Stimulated activated CD8-positive, alpha-beta memory T cell treated with anti-CD3 and anti-CD28 coated beads, Interleukin-15, amount 100 ng/mL, for 48 hours (primary cell): ENCODE data around the gene CD300H.
A peak's percentile ranks its signal among the peaks of the same experiment; 100 is the strongest.
"Not testable (repeated sequence)": the region's sequence is repeated elsewhere in the genome, so short reads cannot be mapped to it uniquely, and the experiment has no call there.

ENCODE experiments used
- DNase-seq, 2 donors: peaks; one replicate each; pipeline ENCODE4 v3.0.0-alpha.2; 2020; ENCODE audit warnings: low read depth in 2 of 2

The CD300H gene

DNA sequence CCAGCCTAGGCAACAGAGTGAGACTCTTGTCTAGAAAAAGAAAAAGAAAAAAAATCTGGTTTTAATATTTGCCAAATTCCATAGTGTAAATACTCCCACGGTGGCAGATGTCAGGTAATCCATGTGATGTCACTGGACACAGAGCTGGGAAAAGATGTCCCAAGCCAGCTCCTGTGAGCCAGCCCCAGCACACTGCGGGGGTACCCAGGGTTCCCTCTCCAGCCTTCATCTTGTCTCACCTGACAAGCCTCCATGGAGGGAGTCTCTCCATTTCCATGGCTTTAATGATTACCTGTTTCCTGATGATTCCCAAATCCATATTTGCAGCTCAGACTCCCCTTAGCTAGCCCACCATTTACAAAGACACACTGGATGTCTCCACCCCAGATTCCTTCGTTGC is 40.6 kb downstream of the CD300H start:
- DNase-seq: no peak

DNA sequence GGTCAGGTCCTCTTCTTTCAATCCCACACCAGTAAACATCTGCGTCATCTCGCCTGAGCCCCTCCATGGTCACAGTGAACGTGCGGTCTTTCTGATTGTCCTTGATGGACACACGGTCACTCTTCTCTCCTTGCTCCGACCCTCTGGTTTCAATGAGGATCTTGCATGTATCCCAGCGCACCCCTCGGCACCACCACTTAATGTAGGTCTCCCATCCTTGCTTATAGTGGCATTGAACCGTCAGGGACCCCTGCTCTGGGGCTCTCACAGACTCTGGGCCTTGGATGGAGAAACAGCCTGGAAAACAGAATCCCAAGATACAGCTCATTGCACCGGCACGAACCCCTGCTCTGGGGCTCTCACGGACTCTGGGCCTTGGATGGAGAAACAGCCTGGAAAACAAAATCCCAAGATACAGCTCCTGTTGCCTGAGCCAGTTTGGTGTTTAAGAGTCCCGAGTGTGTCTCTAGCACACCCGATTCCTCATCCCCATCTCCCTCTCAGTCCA is 41.5 kb downstream of the CD300H start:
- no peak for DNase-seq

DNA sequence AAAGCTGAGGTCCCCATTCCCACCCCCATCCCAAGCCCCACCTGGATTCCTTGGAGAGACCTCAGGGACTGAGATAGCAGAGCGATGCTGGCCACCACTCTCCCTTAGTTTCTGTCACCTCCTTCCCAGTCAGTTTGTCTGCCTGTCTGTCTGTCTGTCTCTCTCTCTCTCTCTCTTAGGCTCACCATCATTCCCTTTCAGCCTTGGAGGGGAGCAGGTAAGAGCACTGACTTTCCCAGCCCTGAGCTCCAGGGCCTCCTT is 41.9 kb downstream of the CD300H start:
- DNase-seq: no peak

DNA sequence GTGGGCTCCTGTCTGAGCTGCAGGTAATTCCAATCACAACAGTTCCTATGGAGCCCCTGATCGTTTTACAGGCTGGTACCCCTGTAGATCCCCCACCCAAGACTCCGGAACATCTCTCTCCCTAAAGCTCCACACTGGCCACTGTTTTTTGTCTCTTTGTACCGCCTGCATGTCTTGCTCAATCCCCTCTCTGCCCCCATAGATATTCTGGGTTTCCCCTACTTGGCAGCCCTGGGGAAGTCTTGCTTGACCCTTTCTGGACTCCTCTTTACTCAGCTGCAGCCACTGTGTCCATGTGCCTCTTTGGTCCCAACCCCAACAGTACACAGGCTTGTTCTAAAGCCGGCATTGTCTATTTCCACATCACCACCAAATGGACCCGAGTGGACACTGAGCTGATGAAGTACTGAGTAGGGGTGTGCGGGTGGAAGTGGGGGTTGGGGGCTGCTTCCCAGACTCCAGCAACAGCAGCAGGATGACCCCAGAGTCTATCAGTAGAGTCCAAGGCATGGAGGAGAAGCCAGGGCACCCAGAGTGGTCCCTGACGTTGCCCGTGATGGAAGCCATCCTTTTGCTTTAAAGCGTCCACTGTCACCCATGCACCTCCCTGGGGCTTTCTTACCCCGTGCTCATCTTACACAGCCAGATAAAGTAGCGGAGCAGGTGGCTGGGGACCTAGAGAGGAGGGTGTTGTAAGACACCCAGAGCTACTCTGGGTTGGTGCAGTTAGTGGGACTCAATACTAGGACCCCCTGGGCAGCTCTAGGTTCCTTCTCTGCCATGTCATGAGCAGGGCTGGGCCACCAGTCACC is 42.5 kb downstream of the CD300H start:
- no peak for DNase-seq

DNA sequence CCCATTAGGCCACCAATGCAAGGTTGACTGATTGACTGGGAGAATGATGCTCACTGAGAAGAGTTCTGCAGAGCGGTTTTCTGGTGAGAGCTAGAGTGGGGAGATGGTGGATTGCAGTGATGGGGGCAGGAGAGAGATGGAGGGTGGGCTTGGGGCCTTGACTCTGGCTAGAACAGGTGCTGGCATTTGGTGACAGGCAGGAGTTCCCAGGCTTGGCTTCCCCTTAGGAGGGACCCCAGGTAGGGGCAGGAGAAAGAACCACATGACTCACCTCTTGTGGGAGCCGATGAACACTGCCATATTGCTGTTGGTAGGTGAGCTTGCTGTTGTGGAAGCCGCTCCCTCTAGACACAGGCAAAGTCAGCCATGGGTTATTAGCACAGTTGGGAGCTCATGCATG is 44.0 kb downstream of the CD300H start:
- DNase-seq: no peak

DNA sequence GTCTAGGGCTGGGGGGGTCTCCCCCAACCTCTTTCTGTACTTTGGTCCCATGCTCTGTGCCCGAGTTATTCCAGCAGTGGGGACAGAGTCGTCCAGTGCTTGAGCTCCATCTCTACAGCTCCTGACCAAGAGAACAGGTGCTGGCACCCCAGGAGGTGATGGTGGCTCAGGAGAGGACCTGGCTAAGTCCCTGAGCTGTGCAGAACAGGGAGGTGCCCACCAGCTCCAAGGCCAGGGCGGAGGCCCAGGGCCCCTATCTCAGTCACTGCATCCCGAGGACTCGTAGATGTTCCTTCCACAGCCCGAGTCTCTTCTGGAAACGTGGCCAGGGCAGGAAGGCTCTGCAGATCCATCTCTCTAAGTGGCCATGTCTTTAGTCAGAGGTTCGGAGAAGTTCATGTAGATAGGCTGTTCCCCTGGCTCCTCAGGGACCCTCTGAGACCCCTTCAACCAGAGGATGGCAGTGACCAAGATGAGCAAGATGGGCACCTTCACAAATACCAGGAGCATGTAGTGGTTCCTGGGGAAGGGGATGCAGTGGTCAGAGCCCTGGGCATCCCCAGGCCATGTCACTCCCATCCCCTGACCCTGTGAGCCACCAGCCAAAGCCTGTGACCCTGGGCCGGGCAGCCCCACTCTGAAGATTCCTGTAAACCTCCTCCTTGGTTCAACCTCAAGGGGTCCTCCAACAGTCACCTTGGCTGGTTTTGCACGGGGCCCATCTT is 44.8 kb downstream of the CD300H start:
- no peak for DNase-seq

DNA sequence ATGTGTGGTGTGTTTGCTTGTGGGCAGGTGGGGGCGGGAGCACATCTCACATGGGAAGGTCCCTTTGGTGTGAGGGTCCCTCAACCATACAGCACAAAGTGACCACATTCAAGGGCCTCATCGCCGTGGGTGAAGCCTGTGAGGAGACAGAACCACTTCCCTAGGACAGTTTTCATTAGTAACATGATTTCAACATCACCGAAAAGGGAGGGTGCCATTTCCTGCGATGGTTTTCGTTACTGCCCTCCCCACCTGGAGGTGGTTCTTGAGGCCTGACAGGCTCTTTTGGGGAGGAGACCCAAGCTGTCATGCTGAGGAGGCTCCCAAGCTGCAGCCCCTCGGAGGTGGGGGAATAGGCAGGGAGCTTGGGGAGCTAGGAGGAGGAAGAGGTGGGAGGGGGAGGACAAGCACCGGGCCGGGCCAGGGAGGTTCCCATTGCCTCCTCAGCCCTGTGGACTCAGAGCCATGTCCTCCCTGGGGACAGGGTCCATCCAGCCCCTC is 45.6 kb downstream of the CD300H start:
- DNase-seq: peak in 1 of 2 donors; percentile 19

DNA sequence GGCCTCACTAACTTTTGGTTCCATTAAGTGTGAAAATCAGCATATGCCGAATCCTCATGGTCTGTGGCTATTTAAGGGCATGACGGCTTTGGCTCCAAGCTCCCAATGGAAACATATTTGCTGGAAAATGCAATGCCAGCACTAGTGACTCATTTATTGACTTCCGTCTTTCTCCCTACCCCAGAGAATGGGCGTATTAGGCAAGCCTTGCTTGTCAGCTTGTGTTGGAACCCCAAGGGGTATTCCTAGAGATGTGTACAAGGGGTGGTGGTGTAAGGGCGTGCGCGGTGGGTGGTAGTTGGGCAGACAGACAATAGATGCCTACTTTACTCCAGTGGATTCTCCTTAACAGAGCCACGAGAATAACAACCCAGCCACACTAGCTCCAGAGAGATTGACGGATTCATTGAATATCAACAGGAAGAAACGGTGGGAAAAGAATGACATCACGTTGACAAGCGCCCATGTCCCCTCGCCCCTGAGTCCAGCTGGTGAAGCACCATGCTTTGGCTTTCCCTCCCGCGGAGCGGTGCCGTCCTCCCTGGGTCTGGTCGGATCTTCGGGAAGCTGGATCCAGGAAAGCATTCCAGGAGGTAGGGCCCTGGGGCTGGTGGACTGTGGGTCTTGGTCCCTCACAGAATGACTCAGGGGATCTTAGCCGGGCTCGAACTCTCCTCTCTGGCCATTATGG is 46.4 kb downstream of the CD300H start:
- DNase-seq: no peak

DNA sequence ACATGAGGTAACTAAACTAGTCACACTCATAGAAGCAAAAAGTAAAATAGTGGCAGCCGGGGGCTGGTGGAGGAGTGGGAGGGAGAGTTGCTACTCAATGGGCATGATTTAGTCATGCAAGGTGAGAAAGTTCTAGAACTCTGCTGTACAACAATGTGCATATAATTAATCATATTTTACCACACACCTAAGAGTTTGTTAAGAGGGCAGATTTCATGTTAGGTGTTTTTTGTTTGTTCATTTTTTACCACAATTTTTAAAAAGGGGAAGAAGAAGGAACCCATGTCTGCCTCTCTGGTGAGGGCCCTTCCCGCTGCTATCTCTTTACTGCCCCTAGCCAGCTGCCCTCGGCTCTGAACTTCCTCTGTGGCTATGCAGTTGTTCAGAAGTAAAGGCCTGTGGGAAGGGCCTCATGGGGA is 47.3 kb downstream of the CD300H start:
- peak in 1 of 2 donors; percentile 26 for DNase-seq

DNA sequence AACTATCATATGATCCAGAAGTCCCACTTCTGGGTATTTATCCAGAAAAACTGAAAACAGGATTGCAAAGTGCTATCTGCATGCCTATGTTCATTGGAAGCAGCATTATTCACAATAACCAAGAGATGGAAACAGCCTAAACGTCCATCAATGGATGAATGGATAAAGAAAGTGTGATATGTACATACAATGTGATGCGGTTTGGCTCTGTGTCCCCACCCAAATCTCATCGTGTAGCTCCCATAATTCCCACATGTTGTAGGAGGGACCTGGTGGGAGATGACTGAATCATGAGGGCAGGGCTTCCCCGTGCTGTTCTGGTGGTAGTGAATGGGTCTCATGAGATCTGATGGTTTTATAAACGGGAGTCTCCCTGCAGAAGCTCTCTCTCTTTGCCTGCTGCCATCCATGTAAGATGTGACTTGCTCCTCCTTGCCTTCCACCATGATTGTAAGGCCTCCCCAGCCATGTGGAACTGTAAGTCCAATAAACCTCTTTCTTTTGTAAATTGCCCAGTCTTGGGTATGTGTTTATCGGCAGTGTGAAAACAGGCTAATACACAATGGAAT is 48.8 kb downstream of the CD300H start:
- not testable (repeated sequence) for DNase-seq

DNA sequence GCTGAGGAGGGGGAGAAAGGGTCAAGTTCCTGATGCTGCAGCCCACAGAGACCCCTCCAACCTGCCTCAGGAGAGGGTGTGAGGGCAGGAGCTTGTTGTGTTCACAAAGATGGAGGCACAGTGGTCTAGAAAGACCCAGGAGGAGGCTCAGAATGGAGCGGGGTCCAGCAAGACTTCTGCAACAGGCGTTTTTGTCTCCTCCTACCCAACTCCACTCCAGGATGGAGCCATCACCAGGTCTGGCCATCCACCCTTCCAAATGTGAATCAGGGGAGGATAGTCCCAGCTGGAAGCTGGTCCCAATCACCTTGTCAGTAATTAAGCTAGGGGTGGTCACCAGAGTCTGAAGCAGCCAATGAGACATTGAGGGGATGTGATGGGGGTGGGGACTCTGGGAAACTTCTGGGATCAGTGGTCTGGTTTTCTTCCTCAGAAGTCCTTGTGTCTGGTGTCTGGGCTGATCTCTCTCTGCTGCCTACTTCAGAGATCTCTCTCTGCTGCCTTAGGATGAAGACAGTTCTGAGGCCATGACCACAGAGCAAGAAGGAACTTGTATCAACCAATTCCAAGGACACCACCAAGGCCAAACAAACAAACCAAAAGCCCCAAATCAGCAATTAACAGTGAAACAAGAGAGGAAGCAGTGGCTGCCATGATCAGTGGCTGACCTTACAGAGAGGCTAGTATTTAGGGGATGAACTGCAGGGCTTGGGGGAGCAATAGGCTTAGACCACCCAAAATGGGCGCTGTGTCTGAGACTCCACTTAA is 50.6 kb downstream of the CD300H start:
- no peak for DNase-seq

DNA sequence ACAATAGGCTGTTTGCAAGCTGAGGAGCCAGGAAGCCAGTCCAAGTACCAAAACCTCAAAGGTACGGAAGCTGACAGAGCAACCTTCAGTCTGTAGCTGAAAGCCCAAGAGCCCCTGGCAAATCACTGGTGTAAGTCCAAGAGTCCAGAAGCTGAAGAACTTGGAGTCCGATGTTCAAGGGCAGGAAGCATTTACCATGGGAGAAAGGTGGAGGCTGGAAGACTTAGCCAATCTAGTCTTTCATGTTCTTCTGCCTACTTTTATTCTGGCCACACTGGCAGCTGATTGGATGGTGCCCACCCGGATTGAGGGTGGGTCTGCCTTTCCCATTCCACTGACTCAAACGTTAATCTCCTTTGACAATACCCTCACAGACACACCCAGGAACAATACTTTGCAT is 51.4 kb downstream of the CD300H start:
- no peak for DNase-seq

DNA sequence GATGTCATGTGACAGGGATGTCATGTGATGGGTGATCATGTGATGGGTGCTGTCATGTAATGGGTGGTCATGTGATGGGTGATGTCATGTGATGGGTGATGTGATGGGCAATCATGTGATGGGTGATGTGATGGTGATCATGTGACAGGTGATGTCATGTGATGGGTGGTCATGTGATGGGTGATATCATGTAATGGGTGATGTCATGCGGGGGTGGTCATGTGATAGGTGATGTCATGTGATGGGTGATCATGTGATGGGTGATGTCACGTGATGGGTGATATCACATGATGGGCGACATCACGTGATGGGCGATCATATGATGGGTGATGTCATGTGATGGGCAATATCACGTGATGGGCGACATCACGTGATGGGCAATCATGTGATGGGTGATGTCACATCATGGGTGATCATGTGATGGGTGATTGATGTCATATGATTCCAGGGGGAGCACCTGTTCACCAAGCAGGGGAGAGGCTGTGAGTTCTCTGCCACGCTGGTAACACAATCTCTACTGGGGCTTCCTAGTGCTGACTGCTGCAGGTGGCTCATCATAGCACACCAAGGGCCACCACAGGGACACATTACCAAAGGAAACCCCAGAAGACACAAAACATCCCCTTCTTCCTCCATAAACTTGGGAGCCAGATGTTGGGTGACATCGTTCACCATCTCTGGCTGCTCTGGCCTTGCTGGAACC is 52.5 kb downstream of the CD300H start:
- peak in 1 of 2 donors; percentile 26 for DNase-seq

DNA sequence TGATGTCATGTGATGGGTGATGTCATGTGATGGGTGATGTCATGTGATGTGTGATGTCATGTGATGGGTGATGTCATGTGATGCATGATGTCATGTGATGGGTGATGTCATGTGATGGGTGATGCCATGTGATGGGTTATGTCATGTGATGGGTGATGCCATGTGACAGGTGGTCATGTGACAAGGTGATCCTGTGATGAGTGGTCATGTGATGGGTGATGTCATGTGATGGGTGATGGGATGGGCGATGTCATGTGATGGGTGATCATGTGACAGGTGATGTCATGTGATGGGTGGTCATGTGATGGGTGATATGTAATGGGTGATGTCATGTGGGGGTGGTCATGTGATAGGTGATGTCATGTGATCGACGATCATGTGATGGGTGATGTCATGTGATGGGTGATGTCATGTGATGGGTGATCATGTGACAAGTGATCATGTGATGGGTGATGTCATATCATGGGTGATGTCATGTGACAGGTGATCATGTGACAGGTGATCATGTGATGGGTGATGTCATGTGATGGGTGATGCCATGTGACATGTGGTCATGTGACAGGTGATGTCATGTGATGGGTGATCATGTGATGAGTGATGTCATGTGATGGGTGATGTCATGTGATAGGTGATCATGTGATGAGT is 53.2 kb downstream of the CD300H start:
- peak; percentile 9 to 32 for DNase-seq

DNA sequence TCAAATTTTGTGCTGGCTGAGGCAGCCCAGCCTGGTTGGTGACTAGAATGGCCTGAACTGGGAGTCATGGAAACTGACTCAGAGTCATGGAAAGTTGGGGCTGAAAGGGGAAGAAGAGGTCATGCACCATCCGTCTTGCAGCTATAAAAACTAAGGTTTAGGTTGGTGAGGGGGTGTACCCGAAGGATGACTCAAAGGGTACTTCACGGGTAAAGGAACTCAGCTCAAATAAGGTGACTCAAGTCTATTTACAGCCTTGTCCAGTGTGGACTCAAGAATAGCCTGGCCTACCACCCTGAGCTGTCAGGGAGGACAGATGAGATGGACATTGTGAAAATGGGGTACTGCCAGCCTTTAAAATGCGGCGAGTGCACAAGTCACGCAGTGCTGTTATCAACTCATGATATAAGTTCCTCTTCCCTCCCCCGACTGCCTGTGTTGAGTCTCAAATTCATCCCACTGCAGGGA is 54.7 kb downstream of the CD300H start:
- DNase-seq: peak; percentile 50 to 66

DNA sequence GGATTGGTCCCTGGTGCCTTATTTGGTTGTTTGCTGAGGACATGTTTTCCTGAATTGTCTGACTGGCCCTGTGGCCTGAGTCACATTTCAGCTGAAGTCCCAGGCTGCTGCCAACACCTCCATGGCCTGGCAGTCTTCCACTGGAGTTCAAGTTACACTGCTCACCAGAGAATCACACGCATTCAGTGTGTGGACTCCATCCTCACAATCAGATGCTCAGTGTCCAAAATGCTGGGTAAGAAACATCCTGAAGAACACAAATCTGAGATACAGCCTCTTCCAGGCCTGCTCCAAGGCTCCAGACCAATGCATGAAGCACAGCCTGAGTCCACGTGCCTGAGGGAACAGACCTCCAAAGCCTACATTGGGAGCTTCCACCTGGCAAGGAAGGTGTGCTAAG is 55.3 kb downstream of the CD300H start:
- DNase-seq: no peak
